ENCODE measurements around the gene PCP4L1. TPM values are rescaled to one million over a fixed set of nuclear protein-coding genes. Genes with fewer than 3 reads are reported as not detected.
A peak's percentile ranks its signal among the peaks of the same experiment; 100 is the strongest.
"Not testable (repeated sequence)": the region's sequence is repeated elsewhere in the genome, so short reads cannot be mapped to it uniquely, and the experiment has no call there.

PCP4L1 gene
- polyA plus RNA-seq, 4 donors, result 0.59 to 1.9 (median 1.4) TPM

DNA sequence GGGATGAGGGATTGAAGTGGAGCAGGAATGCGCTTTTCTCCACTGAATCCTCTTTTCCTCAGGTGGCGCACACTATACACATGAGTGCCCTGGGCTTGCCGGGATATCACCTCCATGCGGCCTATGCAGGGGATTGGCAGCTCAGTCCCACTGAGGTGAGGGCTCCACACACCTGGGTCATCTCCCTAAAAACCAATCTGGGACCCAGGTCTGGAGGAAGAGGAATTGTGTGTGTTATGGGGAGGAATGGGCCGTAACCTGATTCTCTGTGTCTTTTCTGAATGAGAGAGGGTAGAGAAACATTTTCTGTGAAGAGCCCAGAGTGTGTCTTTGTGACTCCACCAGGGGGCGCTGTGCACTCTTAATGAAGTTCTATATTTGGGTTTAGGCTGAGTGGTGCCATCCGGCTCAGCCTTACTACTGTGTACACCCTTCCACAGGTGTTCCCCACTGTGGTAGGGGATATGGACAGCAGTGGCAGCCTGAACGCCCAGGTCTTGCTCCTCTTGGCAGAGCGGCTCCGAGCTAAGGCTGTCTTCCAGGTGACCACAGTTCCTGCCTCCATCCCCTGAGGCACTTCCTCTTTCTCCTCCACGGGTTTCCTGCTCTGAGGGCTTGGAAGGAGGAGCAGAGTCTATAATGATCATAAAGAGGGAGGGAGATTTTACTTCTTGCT lies 31.2 kb upstream of the PCP4L1 start:
- peak in 1 of 4 donors; percentile 53 for DNase-seq (ENCODE audit: low read depth in 4 of 4, low spot score in 3 of 4)

DNA sequence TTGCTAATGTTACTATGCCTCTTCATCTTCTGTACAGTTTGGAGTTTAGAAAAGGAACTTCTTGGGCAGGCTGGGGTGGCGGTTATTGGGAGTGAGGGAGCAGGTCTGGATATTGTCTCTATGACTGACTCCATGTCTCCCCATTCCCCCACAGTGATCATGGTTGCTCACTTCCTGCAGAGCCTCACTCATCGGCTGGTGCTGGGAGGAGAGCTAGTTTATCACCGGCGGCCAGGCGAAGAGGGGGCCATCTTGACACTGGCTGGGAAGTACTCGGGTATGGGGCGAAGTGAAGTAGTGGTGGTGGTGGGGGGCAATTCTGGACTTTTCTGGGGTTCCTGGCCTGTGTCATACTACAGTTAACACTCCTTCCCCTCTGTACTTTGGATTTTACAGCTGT lies 30.5 kb upstream of the PCP4L1 start:
- no peak for DNase-seq (ENCODE audit: low read depth in 4 of 4, low spot score in 3 of 4)

DNA sequence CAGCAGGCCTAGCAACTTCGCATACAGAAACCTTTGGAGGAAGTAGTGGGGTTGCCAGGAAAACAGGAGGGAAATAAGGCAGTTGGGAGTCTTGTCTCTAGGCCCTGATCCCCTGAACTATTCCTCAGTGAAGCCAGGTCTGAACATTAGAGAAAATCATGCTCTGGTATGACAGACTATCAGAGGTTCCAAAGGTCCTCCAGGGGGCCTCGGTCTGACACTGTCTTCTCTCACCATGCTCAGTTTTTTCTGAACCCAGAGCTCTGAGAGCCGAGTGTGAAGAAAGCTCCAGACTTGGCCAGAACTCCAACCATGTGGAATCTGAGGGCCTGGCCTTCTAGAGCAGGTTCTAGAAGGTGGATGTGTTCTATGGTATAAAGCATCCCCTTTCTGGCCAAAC lies 28.6 kb upstream of the PCP4L1 start:
- DNase-seq (ENCODE audit: low read depth in 4 of 4, low spot score in 3 of 4), result no peak

DNA sequence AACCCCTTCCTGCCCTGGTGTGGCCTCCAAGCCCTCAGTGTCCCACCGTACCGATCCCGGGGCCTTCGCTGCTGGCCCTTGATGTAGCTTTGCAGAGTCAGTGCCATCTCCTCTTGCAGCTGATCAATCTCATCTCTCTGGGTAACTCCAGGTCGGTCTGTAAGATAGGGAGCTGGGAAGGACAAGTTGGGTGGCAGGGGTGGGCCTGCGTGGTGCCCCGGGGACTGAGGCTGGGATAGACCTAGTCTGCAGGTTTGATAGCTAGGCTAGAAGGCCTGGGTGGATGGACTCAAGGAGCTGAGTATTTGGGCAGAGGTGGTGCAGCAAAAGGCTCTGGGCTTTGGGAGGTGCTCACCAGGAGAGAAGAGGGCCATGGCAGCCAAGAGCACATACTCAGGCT lies 27.8 kb upstream of the PCP4L1 start:
- no peak for DNase-seq (ENCODE audit: low read depth in 4 of 4, low spot score in 3 of 4)

DNA sequence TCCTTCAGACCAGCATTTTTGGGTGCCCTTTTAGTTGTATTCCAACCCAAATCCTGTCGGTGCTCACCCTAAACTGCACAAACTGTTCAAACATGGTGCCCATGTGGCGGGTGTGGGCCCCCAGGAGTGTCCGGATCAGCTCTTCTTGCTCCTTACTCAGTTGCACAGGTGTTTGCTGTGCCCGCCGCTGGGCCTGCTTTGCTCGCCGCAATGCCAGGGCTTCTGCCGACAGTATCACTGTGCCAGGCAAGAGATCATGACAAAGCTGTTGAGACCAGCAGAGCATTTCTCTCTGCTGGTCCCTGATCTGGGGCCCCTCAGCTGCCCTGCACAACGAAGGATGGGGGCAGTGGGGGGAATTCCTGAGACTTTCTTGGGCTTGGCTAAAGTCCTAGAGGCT lies 25.4 kb upstream of the PCP4L1 start:
- no peak for DNase-seq (ENCODE audit: low read depth in 4 of 4, low spot score in 3 of 4)

DNA sequence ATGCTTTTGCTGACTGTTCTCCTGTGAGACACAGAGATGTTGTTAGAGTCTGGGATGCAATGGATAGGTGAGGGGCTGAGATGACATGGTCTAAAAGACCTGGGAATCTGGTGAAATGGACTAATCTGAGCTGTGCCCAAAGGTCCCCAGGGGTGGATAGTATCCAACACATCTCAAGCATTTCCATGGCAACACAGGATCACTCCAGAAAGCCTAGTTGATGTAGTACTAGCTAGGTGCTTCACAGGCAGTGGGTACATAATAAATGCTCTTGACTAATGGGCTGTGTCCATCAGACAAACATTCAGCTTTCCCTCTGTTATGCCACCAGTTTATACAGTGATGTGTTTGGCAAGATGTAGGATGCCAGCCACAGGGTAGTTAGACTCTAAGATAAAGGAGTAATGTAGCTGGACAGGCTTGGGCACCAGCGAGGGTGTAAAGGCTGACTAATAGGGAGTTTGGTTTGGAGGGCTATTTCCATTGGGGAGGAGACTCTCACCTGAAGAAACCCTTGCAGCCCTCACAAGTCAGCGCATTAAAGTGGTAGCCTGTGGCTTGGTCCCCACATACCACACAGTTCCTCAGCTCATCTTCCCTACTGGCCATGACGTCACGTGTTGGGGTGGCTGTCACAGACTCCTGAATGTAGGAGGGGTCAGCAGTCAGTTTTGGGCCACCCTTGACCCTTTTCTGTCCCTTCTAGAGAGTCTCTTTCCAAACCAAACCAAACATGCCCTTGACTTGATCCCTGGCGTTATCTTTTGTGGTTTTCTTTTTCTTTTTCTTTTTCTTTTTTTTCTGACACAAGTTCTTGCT lies 22.4 kb upstream of the PCP4L1 start:
- no peak for DNase-seq (ENCODE audit: low read depth in 4 of 4, low spot score in 3 of 4)

DNA sequence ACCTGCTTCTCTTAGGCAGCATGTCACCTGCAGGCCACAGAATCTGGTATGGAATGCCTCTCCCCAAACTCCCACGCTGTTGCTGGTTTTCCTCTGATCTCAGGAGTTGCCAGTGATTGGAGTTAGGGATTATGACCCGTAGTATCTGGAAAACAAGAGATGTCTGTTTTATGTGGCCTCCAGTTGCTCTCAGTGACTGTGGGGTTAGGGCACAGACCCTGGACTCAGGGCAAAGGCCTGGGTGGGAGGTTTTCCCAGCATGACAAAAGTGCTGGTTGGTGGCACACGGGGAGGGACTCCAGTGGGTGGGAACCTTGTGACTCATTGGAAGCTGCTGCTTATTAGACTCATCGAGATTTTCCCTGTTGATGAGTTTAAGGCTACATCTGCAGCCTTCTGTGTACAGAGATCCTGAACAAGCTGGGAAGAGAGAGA lies 20.5 kb upstream of the PCP4L1 start, which contains the start of gene NR1I3:
Gene NR1I3 (minus strand): TSS at position 165 of the 435 bp plus-strand sequence. CDS start 1,638 bp downstream, outside the sequence.
- DNase-seq (ENCODE audit: low read depth in 4 of 4, low spot score in 3 of 4), result no peak

DNA sequence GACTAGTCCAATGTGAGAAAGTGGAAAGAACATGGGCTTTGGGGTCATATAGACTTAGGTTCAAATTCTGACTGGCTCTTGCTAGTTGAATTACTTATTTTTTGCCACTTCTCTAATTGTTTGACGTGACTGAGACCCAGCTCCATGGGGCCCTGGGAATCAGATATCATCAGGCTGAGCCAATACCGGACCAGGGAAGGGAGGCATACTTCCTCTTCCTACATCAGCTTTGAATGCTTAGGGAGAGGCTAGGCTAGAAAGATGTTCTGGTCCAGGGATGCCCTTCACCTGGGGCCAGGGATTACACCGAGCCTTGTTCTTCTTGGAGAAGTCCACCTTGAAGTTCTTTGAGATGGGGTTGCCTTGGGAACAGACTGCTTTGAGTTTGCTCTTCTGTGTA lies 16.9 kb upstream of the PCP4L1 start:
- DNase-seq (ENCODE audit: low read depth in 4 of 4, low spot score in 3 of 4), result no peak

DNA sequence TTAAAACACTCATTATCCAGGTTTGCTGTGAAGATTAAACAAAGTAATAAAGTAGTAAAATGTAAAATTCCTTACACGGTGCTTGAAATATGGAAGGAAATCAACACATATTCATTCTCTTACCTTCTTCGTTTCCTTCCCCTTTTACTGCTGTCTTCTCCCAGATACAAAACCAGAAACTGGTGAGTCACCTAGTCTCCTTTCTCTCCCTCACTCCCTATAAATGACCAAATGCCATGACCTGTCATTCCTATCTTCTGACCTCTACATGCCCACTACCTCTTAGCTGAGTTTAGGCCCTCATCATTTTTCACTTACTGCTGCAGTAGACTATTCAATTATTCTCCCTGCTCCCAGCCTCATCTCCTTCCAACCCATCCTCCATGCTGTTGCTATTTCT lies 16.2 kb upstream of the PCP4L1 start:
- DNase-seq (ENCODE audit: low read depth in 4 of 4, low spot score in 3 of 4), result no peak

DNA sequence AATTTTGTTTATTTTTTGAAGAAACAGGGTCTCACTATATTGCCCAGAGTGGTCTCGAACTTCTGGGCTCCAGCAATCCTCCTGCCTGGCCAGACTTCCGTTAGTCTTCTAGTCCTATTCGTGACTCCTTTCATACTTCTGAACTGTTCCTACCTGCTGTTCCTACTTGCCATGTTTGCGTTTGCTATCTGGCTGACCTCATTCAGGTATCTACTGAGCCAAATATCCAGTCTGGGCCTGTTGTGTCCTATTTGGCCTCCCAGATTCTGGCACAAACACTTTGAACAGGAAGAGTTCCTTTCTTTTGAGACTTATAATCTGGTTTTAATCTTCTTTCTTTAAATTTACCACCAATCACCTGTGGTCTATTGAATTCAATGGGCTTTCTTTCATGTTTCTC lies 13.7 kb upstream of the PCP4L1 start:
- no peak for DNase-seq (ENCODE audit: low read depth in 4 of 4, low spot score in 3 of 4)

DNA sequence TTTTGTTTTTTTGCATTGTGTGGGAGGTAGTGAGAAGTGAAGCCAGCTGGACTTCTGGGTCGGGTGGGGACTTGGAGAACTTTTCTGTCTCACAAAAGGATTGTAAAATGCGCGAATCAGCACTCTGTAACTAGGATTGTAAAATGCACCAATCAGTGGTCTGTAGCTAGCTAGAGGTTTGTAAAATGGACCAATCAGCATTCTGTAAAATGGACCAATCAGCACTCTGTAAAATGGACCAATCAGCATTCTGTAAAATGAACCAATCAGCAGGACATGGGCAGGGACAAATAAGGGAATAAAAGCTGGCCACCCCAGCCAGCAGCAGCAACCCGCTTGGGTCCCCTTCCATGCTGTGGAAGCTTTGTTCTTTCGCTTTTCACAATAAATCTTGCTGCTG lies 8.4 kb upstream of the PCP4L1 start:
- DNase-seq (ENCODE audit: low read depth in 4 of 4, low spot score in 3 of 4), result not testable (repeated sequence)

DNA sequence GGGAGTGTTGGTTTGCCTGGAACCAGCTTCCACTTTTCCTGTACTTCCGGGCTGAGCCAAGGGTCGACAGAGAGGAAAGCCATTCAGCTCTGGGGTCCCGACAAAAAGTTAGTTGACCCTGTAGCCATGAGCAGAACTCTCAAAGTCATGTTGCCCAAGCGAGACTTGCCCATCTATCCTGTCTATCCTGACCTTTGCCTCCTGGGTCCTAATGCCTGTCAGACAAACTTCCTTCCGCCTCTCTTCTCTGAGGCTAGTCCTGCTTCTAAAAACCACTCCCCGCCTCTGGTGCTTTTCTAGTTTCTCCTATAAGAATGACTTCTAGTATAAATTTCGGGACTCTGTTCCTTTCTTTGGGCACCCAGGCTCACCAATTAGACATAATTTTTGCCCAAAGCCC lies 7.7 kb upstream of the PCP4L1 start:
- DNase-seq (ENCODE audit: low read depth in 4 of 4, low spot score in 3 of 4), result no peak

DNA sequence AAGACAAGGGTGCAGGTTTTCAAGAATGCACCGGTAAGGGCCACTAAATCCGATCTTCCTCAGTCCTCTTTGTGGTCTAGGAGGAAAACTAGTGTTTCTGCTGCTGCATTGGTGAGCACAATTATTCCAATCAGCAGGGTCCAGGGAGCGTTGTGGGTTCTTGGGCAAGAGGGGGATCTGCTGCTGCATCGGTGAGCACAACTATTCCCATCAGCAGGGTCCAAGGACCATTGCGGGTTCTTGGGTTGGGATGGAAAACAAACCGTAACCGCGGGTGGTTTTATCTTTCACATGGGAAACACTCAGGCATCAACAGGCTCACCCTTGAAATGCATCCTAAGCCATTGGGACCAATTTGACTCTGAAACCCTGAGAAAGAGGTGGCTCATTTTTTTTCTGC lies 7.0 kb upstream of the PCP4L1 start:
- no peak for DNase-seq (ENCODE audit: low read depth in 4 of 4, low spot score in 3 of 4)

DNA sequence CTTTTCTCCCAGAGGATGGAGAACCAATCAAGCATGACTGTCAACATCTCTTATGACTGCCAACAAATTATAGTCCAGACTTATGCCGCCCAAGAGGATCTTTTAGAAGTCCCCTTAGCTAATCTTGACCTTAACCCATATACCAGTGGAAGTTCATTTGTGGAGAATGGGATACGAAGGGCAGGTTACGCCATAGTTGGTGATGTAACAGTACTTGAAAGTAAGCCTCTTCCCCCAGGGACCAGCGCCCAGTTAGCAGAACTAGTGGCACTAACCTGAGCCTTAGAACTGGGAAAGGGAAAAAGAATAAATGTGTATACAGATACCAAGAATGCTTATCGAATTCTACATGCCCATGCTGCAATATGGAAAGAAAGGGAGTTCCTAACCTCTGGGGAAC lies 3.2 kb upstream of the PCP4L1 start:
- DNase-seq (ENCODE audit: low read depth in 4 of 4, low spot score in 3 of 4), result not testable (repeated sequence)

DNA sequence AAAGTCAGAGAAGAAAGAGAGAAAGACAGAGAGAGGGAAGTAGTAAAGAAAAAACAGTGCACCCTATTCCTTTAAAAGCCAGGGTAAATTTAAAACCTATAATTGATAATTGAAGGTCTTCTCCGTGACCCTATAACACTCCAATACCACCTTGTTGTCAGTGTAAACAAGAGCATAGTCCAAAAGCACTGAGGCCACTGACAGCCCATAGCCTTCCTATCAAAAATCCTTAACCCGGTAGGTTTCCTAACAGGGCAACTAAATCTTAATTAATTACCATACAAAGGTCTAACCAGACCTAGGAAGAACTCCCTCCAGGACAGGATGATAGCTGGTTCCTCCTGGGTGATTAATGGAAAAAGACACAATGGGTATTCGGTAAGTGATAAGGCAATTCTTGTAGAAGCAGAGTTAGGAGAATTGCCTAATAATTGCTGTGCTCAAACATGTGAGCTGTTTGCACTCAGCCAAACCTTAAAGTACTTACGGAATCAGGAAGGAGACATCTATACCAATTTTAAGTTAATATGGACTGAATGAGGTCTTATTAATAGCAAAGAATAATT lies 2.5 kb upstream of the PCP4L1 start:
- not testable (repeated sequence) for DNase-seq (ENCODE audit: low read depth in 4 of 4, low spot score in 3 of 4)

DNA sequence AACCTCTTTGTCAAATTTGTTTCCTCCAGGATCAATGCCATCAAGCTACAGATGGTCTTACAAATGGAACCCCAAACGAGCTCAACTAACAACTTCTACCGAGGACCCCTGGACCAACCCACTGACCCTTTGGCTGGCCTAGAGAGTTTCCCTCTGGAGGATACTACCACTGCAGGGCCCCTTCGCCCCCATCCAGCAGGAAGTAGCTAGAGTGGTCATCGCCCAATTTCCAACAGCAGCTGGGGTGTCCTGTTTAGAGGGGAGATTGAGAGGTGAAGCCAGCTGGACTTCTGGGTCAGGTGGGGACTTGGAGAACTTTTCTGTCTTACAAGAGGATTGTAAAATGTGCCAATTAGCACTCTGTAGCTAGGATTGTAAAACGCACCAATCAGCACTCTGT lies 1.4 kb upstream of the PCP4L1 start:
- not testable (repeated sequence) for DNase-seq (ENCODE audit: low read depth in 4 of 4, low spot score in 3 of 4)

DNA sequence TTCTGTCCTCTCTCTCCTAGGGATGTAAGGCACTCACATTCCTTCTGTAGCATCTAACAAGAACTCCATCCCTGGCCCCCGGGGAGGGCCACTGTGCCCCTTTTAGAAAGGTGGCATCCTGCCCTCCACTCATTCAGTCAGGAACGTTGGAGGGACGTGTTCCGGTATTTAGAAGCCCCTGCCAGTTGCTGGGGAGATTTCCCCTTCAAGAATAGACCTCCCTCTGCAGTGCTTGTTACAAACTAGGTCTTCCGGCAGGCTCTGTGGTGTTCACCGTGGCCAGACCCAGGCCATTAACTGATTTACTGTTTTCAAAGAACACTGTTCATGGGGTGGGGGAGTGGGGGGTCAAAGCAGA lies 779 bp downstream of the PCP4L1 start:
- DNase-seq (ENCODE audit: low read depth in 4 of 4, low spot score in 3 of 4), result no peak

DNA sequence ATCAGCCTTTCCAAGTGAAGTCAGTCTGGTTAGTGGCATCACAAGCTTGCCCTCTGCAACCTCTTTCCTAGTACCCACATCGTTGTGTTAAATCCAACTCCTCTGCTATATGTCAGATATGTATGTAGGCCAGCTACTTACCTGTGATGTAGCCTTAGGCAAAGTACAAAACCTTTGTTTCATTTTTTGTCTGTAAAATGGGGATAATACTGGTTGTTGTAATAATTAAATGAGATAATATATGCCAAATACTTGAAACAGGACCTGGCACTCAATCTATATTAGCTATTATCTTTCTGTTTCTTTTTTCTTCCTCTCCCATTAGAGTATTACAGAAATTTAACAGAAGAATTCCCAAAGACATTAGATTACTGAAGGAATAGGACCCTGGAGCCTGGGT lies 1.2 kb downstream of the PCP4L1 start:
- DNase-seq (ENCODE audit: low read depth in 4 of 4, low spot score in 3 of 4), result no peak

DNA sequence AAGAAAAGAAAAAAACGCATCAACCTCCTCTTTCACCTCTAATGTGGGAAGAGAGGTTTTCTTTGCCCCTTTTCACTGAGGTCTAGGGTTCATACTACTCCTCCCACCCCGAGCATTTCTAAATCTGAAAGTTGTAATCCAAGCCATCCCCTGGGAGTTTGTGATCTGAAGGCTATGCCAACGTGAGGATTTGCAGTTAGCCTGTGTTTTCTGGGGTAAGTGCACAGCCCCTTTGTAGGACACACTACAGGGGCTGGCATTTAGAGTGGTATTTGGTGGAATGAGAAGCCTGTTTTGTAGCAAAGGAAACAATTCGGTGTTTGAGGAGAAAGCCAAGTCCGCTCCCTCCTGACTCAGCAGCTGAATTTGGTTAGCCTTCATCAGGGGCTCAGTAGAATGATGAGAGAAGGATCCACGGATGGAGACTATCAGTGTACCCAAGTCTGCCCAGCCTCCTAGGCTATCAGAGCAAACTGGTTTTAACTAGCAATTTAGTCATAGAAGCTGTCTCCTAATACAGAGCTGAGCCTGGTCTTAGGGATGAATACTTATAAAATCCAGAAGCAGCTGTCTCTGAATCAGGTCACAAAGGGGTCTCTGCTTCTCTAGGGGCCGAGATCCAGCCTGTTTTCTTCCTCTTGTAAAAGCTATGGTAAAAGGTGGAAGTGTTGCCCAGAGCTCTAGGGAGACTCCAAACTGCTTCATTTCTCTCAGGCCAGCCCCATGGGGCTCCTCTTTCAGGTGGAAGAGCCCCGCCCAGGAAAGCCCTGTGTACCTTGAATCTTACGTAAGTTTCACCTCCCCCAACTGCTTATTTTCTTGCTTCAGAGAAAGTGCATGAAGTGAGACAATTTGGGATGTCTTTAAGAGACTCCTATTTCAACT lies 2.1 kb downstream of the PCP4L1 start:
- no peak for DNase-seq (ENCODE audit: low read depth in 4 of 4, low spot score in 3 of 4)

DNA sequence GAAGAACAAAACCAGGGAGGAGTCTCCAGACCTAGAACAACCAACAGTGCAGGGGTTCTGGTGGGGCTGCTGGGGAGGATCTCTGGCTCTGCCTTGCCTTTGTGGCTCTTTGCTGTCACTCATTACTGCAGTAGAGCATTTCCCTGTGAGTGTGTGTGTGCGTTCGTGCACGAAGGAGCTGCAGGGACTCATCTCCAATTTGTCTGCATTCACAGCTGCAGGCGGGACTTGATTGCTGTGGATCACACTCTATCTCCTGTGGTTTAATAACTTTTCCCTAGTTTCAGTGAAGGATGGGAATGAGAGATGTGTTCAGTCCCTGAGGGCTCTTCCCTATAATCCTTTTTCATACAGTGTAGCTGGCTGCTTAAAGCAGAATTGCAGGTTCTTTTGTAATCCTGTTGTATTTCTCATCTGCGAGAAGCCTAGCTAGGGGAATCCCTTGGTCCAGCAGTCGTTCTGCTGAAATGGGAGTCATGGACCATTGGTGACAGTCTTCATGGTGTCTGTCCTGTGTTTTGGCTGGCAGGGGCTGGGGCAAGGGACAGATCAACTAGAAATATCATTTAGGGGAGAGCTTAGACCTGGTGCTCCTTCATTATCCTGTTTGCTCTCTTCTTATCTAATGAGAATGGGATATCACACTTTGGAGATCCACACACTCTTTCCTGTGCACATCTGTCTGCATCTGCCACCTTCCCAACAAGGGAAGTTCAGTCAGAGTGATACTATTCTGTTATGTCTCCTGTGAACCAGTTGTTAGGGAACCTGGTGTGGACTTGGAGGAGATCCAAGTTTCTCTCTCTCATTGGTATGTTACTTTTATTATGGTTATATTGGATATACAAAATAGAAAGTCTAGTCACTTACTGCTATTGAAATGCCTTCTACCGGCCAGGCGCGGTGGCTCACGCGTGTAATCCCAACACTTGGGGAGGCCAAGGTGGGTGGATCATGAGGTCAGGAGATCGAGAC lies 3.0 kb downstream of the PCP4L1 start:
- DNase-seq (ENCODE audit: low read depth in 4 of 4, low spot score in 3 of 4), result no peak

All from left renal pelvis (tissue), 4 donors.